Epithelial cell of proximal tubule (primary cell): ENCODE measurements around the gene CEP68. TPM values are rescaled to one million over a fixed set of nuclear protein-coding genes. Genes with fewer than 3 reads are reported as not detected.
"Not testable (repeated sequence)": the region's sequence is repeated elsewhere in the genome, so short reads cannot be mapped to it uniquely, and the experiment has no call there.

ENCODE experiments used
- DNase-seq: peaks from one replicate; pipeline ENCODE4 v3.0.0-alpha.2; 2011; ENCODE audit warnings: low read depth
- H3K4me3 ChIP-seq: 2 replicates; pipeline ENCODE4 v1.5.1; 2011; ENCODE audit warnings: low read depth, mild to moderate bottlenecking, low read length
- total RNA-seq: library from RNA; depleted of rRNA; stranded (reverse); fragments of >200 nt; gene quantifications from 2 replicates; pipeline ENCODE4 v1.2.3, GENCODE V29; 2015
- TF ChIP-seq, protein P1 (sequence below): conservative IDR thresholded peaks from 2 replicates; pipeline ENCODE4 v1.5.1; 2012; ENCODE audit warnings: low read depth, mild to moderate bottlenecking, low read length

Gene CEP68
- total RNA-seq, 1 donor from 2014 or later = 5.1 TPM

GRCh38 chr2:65032019-65032975, 23.9 kb upstream of the CEP68 start:
- TF ChIP-seq, protein P1, sequence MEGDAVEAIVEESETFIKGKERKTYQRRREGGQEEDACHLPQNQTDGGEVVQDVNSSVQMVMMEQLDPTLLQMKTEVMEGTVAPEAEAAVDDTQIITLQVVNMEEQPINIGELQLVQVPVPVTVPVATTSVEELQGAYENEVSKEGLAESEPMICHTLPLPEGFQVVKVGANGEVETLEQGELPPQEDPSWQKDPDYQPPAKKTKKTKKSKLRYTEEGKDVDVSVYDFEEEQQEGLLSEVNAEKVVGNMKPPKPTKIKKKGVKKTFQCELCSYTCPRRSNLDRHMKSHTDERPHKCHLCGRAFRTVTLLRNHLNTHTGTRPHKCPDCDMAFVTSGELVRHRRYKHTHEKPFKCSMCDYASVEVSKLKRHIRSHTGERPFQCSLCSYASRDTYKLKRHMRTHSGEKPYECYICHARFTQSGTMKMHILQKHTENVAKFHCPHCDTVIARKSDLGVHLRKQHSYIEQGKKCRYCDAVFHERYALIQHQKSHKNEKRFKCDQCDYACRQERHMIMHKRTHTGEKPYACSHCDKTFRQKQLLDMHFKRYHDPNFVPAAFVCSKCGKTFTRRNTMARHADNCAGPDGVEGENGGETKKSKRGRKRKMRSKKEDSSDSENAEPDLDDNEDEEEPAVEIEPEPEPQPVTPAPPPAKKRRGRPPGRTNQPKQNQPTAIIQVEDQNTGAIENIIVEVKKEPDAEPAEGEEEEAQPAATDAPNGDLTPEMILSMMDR = no peak
- no peak for DNase-seq
- H3K4me3 ChIP-seq = no peak overlapping the region

DNA sequence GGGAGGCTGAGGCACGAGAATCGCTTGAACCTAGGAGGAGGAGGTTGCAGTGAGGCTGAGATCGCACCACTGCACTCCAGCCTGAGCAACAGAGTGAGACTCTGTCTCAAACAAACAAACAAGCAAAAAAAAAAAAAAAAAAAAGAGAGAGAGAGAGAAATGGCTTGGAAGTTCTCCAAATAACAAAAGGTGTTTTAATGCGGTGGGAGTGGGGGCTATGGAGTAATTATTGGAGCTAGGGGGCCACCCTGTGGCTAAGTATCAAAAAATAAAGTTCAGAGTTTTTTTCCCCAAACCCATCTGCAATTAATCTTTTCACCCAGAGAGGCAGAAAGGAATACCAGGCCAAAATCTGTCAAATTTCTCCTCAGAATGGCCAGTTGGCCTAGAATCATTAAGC, 23.0 kb upstream of the CEP68 start:
- H3K4me3 ChIP-seq = no peak overlapping the region
- DNase-seq = no peak
- TF ChIP-seq, protein P1 = peak; percentile 29

GRCh38 chr2:65033667-65034066, 22.5 kb upstream of the CEP68 start:
- not testable (repeated sequence) for DNase-seq, H3K4me3 ChIP-seq

DNA sequence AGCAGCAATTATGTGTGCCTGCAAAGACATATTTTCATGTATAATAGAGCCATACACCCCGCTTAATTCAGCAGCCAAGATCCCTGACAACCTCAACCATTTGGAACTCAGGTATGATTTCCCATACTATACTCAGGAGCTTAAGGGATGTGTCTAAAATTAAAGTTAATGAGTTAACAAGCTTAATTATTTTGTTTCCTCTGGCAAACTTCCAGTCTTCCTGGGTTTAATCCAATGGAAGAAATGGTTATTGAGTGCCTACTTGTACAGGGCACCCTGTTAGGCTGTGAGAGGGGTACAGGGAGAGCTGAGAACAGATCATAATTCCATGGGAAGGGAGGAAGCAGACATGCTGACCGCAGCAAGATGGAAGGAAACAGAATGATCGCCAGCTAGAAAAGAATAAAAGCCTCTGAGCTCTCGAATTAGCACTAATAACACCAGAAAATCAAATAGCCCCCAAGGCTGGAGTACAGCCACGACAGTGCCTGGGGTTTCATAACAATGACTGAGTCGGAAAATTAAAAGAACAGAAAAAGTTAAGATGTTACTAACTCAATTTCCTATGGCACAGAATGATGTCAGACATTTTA, 20.8 kb upstream of the CEP68 start:
- TF ChIP-seq, protein P1 = no peak
- no peak overlapping the region for H3K4me3 ChIP-seq
- DNase-seq = no peak

GRCh38 chr2:65037178-65037577, 19.0 kb upstream of the CEP68 start:
- H3K4me3 ChIP-seq = no peak overlapping the region
- DNase-seq = no peak
- TF ChIP-seq, protein P1 = no peak

DNA sequence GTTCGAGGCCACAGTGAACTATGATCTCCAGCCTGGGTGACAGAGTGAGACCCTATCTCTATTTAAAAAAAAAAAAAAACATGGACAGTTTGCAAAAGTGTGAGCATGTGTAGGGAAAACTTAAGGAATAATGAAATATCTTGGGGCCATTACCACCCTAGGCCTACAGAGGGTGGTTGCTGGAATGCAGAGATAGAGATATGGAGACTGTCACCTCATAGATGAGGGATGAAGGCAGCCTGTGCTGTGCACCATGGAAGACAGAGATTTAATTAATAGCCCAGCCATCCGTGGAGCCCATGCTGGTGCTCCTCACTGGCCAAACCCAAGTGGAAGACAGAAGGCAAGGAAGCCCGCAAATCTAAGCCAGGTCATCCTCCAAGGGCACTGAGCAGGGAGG, 16.6 kb upstream of the CEP68 start:
- TF ChIP-seq, protein P1 = no peak
- H3K4me3 ChIP-seq = no peak overlapping the region
- no peak for DNase-seq

- H3K4me3 ChIP-seq = peak overlapping the region; percentile 21
- TF ChIP-seq, protein P1 = peak; percentile 94
Observed at GRCh38 chr2:65040400-65041261, 15.6 kb upstream of the CEP68 start.

More at GRCh38 chr2:65040400-65041261, 15.6 kb upstream of the CEP68 start:
- no peak for DNase-seq
